Trophoblast cell (in vitro differentiated cells and primary cell): ENCODE measurements around the gene CDC42EP4.

Source experiments
- DNase-seq, 2 donors: peaks; one replicate each; pipeline ENCODE4 v3.0.0-alpha.2; 2016
- H2AFZ ChIP-seq: 2 replicates; pipeline ENCODE4 v1.6.1; 2013; ENCODE audit warnings: low read length, moderate library complexity, mild to moderate bottlenecking; ENCODE audit not compliant: insufficient read depth, poor library complexity
- H2AK5ac ChIP-seq: 2 replicates; pipeline ENCODE4 v1.6.1; 2013; ENCODE audit warnings: mild to moderate bottlenecking, low read length
- H2BK120ac ChIP-seq: 2 replicates; pipeline ENCODE4 v1.6.1; 2013; ENCODE audit warnings: low read length, mild to moderate bottlenecking, moderate library complexity; ENCODE audit not compliant: insufficient read depth, poor library complexity
- H2BK12ac ChIP-seq: 2 replicates; pipeline ENCODE4 v1.6.1; 2013; ENCODE audit warnings: mild to moderate bottlenecking, low read length, moderate library complexity
- H2BK5ac ChIP-seq: 2 replicates; pipeline ENCODE4 v1.6.1; 2013; ENCODE audit warnings: low read length, low read depth, moderate library complexity, mild to moderate bottlenecking; ENCODE audit not compliant: poor library complexity
- H3K14ac ChIP-seq: 2 replicates; pipeline ENCODE4 v1.6.1; 2013; ENCODE audit warnings: mild to moderate bottlenecking, low read length
- H3K18ac ChIP-seq: 2 replicates; pipeline ENCODE4 v1.6.1; 2013; ENCODE audit warnings: mild to moderate bottlenecking, low read length
- H3K23ac ChIP-seq: 2 replicates; pipeline ENCODE4 v1.6.1; 2013; ENCODE audit warnings: low read length
- H3K27ac ChIP-seq: 2 replicates; pipeline ENCODE4 v1.5.1; 2013; ENCODE audit warnings: low read depth, mild to moderate bottlenecking, inconsistent platforms, low read length, moderate library complexity
- H3K27me3 ChIP-seq: 2 replicates; pipeline ENCODE4 v1.6.1; 2013; ENCODE audit warnings: inconsistent platforms, mild to moderate bottlenecking, low read length, moderate library complexity; ENCODE audit not compliant: insufficient read depth
- H3K36me3 ChIP-seq, 2 experiments: 1 replicate in 1 of 2; 2 replicates in 1 of 2; pipeline ENCODE4 v1.6.1; 2013; ENCODE audit warnings: low read length in 2 of 2, mild to moderate bottlenecking in 2 of 2, moderate library complexity in 1 of 2; ENCODE audit not compliant: insufficient read depth in 2 of 2, control insufficient read depth in 1 of 2
- H3K4ac ChIP-seq: 2 replicates; pipeline ENCODE4 v1.6.1; 2013; ENCODE audit warnings: low read depth, mild to moderate bottlenecking, low read length, moderate library complexity
- H3K4me1 ChIP-seq, 2 experiments: 1 replicate in 1 of 2; 2 replicates in 1 of 2; pipeline ENCODE4 v1.6.1; 2013; ENCODE audit warnings: low read length in 2 of 2, mild to moderate bottlenecking in 2 of 2, moderate library complexity in 1 of 2; ENCODE audit not compliant: insufficient read depth in 2 of 2, control insufficient read depth in 1 of 2
- H3K4me2 ChIP-seq: 2 replicates; pipeline ENCODE4 v1.6.1; 2013; ENCODE audit warnings: inconsistent platforms, mild to moderate bottlenecking, low read length, moderate library complexity
- H3K4me3 ChIP-seq: 2 replicates; pipeline ENCODE4 v1.5.1; 2013; ENCODE audit warnings: mild to moderate bottlenecking, low read depth, low read length, inconsistent platforms
- H3K79me1 ChIP-seq: one replicate; pipeline ENCODE4 v1.6.1; 2013; ENCODE audit warnings: low read length
- H3K79me2 ChIP-seq: 2 replicates; pipeline ENCODE4 v1.6.1; 2013; ENCODE audit warnings: low read length, mild to moderate bottlenecking; ENCODE audit not compliant: control insufficient read depth, insufficient read depth, poor library complexity
- H3K9ac ChIP-seq: 2 replicates; pipeline ENCODE4 v1.6.1; 2013; ENCODE audit warnings: mild to moderate bottlenecking, low read length
- H3K9me3 ChIP-seq: 2 replicates; pipeline ENCODE4 v1.6.1; 2013; ENCODE audit warnings: low read depth, mild to moderate bottlenecking, control low read depth, inconsistent platforms, low read length; ENCODE audit not compliant: insufficient read depth
- H4K12ac ChIP-seq: 2 replicates; pipeline ENCODE4 v1.6.1; 2013; ENCODE audit warnings: low read depth, mild to moderate bottlenecking, low read length, moderate library complexity
- H4K8ac ChIP-seq: 2 replicates; pipeline ENCODE4 v1.6.1; 2013; ENCODE audit warnings: low read depth, mild to moderate bottlenecking, low read length, moderate library complexity
- H4K91ac ChIP-seq: one replicate; pipeline ENCODE4 v1.6.1; 2013; ENCODE audit warnings: low read depth, mild to moderate bottlenecking, low read length, moderate library complexity
- WGBS: extraction: QIAGEN DNeasy Blood & Tissue Kit; methylation state at CpG from one replicate; pipeline ENCODE4 v1.1.7; 2013; ENCODE audit warnings: missing lambda C conversion rate; ENCODE audit not compliant: insufficient read length, insufficient coverage; ENCODE audit errors: extremely low coverage; 5-methylcytosine and 5-hydroxymethylcytosine counted together

The CDC42EP4 gene

GRCh38 chr17:73237714-73238113 lies 74.1 kb downstream of the CDC42EP4 start:
- H2BK12ac ChIP-seq: no peak overlapping the region
- H2BK120ac ChIP-seq: no peak overlapping the region
- H3K36me3 ChIP-seq: peaks cover 15 to 27% of the 10 kb centered on the region in 2 experiments
- DNase-seq: no peak
- H3K9me3 ChIP-seq: no peaks in the 10 kb centered on the region
- peaks cover 2% of the 10 kb centered on the region for H3K79me1 ChIP-seq
- no peak overlapping the region for H3K18ac ChIP-seq
- no peak overlapping the region for H2BK5ac ChIP-seq
- WGBS: no CpG with 5 or more reads among the region's 6 CpGs
- no peak overlapping the region for H3K23ac ChIP-seq
- H3K79me2 ChIP-seq: peaks cover 6% of the 10 kb centered on the region
- no peak overlapping the region for H4K12ac ChIP-seq
- H4K8ac ChIP-seq: no peak overlapping the region
- H2AK5ac ChIP-seq: no peak overlapping the region
- H3K4me2 ChIP-seq: no peak overlapping the region
- no peak overlapping the region for H2AFZ ChIP-seq
- H3K4me1 ChIP-seq: peaks cover 0 to 2% of the 10 kb centered on the region in 2 experiments
- H3K9ac ChIP-seq: no peak overlapping the region
- H3K27me3 ChIP-seq: no peaks in the 10 kb centered on the region
- no peak overlapping the region for H3K4me3 ChIP-seq
- no peak overlapping the region for H3K14ac ChIP-seq
- H3K4ac ChIP-seq: peak overlapping the region; percentile 25
- H4K91ac ChIP-seq: no peak overlapping the region
- no peak overlapping the region for H3K27ac ChIP-seq

GRCh38 chr17:73234736-73235135 lies 77.1 kb downstream of the CDC42EP4 start:
- Histone ChIP-seq H3K4me2 (no peak overlapping the region), H3K79me2 (peaks cover 21% of the 10 kb centered on the region), H3K14ac (no peak overlapping the region), H3K27me3 (no peaks in the 10 kb centered on the region), H2BK120ac (no peak overlapping the region), H4K8ac (no peak overlapping the region), H2AK5ac (no peak overlapping the region), H2BK5ac (no peak overlapping the region), H3K18ac (no peak overlapping the region), H4K91ac (no peak overlapping the region), H3K4me1 (peaks cover 0 to 2% of the 10 kb centered on the region in 2 experiments), H3K4ac (no peak overlapping the region), H3K9ac (no peak overlapping the region), H3K4me3 (no peak overlapping the region), H2BK12ac (no peak overlapping the region), H4K12ac (no peak overlapping the region), H3K9me3 (no peaks in the 10 kb centered on the region), H3K36me3 (peaks cover 13 to 18% of the 10 kb centered on the region in 2 experiments), H3K27ac (no peak overlapping the region), H2AFZ (no peak overlapping the region), H3K23ac (no peak overlapping the region), H3K79me1 (peaks cover 10% of the 10 kb centered on the region)
- WGBS: no CpG with 5 or more reads among the region's 10 CpGs
- DNase-seq: no peak
